HL-60 (cell line): ENCODE measurements around the gene AGRN.

Experiments used
- DNase-seq, 2 experiments: peaks; one replicate each; pipeline ENCODE4 v3.0.0-alpha.2; 2010 to 2020; ENCODE audit warnings: low read depth in 1 of 2, low spot score in 1 of 2
- H3K27ac ChIP-seq: fragments of 250-450 bp; sonication (Bioruptor Pico); replicated peaks from 2 replicates; pipeline ENCODE4 v1.5.1; 2020; ENCODE audit warnings: mild to moderate bottlenecking, moderate library complexity
- H3K27me3 ChIP-seq: fragments of 250-450 bp; sonication (Bioruptor Pico); 2 replicates; pipeline ENCODE4 v1.5.1; 2021; ENCODE audit warnings: mild to moderate bottlenecking, moderate library complexity; ENCODE audit not compliant: insufficient read depth, poor library complexity, severe bottlenecking
- H3K4me3 ChIP-seq: replicated peaks from 2 replicates; pipeline ENCODE4 v1.5.1; 2011; ENCODE audit warnings: mild to moderate bottlenecking, control low read depth, low read length; ENCODE audit not compliant: insufficient read depth
- GABPA ChIP-seq: IDR thresholded peaks from 2 replicates; pipeline ENCODE4 v1.6.1; 2012; ENCODE audit warnings: low read depth
- POLR2AphosphoS5 ChIP-seq: IDR thresholded peaks from 2 replicates; pipeline ENCODE4 v1.6.1; 2012; ENCODE audit warnings: low read depth
- REST ChIP-seq: IDR thresholded peaks from 2 replicates; pipeline ENCODE4 v1.6.1; 2012; ENCODE audit warnings: low read depth; ENCODE audit not compliant: insufficient replicate concordance
- SPI1 ChIP-seq: IDR thresholded peaks from 2 replicates; pipeline ENCODE4 v1.6.1; 2012; ENCODE audit warnings: low read depth, mild to moderate bottlenecking, borderline replicate concordance
- TF ChIP-seq, protein P1 (sequence below): IDR thresholded peaks from one replicate; pipeline ENCODE4 v1.5.1; 2011; ENCODE audit warnings: low read length, control low read depth, inconsistent platforms; ENCODE audit not compliant: insufficient read depth

Gene AGRN

DNA sequence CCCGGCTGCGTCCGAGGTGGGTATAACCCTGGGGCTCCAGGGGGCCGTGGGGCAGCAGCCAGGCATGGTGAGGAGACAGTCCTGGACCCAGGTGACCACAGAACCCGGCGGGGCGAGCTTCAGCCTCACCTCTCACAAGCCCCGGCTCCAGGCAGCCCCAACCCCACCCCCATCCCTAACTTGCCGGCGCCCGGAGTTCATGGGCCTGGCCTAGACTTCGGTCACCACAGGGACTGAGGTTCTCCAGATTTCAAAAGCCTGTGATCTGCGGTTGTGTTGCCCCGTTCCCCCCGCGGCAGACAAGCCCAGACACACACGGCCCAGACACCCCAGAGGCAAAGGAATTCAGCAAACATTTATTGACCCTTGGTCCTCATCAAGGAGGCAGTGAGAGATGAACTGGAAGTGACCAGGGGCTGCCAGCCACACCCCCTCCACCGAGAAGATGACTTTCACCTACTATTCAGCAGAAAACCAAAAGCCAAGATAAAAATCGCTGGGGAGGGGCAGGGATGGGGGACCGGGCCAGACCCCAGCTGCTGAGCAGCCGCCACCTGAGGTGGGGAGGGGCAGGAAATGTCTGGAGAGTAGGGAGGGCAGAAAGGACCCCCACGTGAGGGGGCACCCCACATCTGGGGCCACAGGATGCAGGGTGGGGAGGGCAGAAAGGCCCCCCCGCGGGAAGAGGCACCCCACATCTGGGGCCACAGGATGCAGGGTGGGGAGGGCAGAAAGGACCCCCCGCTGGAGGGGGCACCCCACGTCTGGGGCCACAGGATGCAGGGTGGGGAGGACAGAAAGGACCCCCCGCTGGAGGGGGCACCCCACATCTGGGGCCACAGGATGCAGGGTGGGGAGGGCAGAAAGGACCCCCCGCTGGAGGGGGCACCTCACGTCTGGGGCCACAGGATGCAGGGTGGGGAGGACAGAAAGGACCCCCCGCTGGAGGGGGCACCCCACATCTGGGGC, 24.0 kb upstream of the AGRN start:
- H3K4me3 ChIP-seq = no peak overlapping the region
- no peak overlapping the region for H3K27ac ChIP-seq
- TF ChIP-seq POLR2AphosphoS5 = no peak
- TF ChIP-seq GABPA = no peak
- TF ChIP-seq SPI1 = no peak
- TF ChIP-seq, protein P1, sequence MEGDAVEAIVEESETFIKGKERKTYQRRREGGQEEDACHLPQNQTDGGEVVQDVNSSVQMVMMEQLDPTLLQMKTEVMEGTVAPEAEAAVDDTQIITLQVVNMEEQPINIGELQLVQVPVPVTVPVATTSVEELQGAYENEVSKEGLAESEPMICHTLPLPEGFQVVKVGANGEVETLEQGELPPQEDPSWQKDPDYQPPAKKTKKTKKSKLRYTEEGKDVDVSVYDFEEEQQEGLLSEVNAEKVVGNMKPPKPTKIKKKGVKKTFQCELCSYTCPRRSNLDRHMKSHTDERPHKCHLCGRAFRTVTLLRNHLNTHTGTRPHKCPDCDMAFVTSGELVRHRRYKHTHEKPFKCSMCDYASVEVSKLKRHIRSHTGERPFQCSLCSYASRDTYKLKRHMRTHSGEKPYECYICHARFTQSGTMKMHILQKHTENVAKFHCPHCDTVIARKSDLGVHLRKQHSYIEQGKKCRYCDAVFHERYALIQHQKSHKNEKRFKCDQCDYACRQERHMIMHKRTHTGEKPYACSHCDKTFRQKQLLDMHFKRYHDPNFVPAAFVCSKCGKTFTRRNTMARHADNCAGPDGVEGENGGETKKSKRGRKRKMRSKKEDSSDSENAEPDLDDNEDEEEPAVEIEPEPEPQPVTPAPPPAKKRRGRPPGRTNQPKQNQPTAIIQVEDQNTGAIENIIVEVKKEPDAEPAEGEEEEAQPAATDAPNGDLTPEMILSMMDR = no peak
- TF ChIP-seq REST = no peak
- H3K27me3 ChIP-seq = peaks cover 40% of the 10 kb centered on the region
- no peak for DNase-seq

- TF ChIP-seq SPI1 (no peak), GABPA (no peak), POLR2AphosphoS5 (no peak), REST (no peak)
- TF ChIP-seq, protein P1 = no peak
- Histone ChIP-seq H3K27me3 (peaks cover 47% of the 10 kb centered on the region), H3K27ac (no peak overlapping the region), H3K4me3 (no peak overlapping the region)
- no peak for DNase-seq
These were observed 22.8 kb upstream of the AGRN start for GRCh38 chr1:996851-997712.

GRCh38 chr1:997713-997992, 22.3 kb upstream of the AGRN start:
- Histone ChIP-seq H3K27ac (no peak overlapping the region), H3K27me3 (peaks cover 50% of the 10 kb centered on the region), H3K4me3 (no peak overlapping the region)
- DNase-seq = no peak
- TF ChIP-seq, protein P1 = no peak
- TF ChIP-seq REST (no peak), GABPA (no peak)
